Measurements from ENCODE around the gene NLGN1. TPM values are rescaled to one million over a fixed set of nuclear protein-coding genes. Genes with fewer than 3 reads are reported as not detected.

The NLGN1 gene
- total and polyA plus RNA-seq, 2 of the 13 experiments (the other 11 are each of a cell fraction or from before 2014, with no cell fraction given): not detected

GRCh38 chr3:173799060-173799816 lies 401.7 kb downstream of the NLGN1 start:
- FAIRE-seq (no peak), ATAC-seq (no peak), DNase-seq (ENCODE audit: low spot score) (no peak)
- BruUV-seq (replicated peaks): no TSS peak
- intact Hi-C loops (cut with micrococcal nuclease; ENCODE audit: unreplicated experiment) (no loop called here), in situ Hi-C loops (cut with HindIII; ENCODE audit: extremely low pct_ligation_motif_present, low pct_unique_long_range_greater_than_20kb) (no loop called here)
- Histone ChIP-seq H3K27ac (ENCODE audit: extremely low read length, insufficient read depth, low read length) (no peak overlapping the region), H3K9ac (ENCODE audit: insufficient read depth, low read depth, low read length) (no peak overlapping the region), H3K36me3 (replicated peaks in 1 of 2; ENCODE audit: control insufficient read depth in 1 of 2, insufficient read depth in 2 of 2, low read length in 2 of 2) (no peaks in the 10 kb centered on the region), H3K27me3 (ENCODE audit: control insufficient read depth in 1 of 2, insufficient read depth in 2 of 2, low read length in 2 of 2) (no peaks in the 10 kb centered on the region), H2AFZ (ENCODE audit: low read length) (no peak overlapping the region), H3K9me3 (ENCODE audit: low read length) (no peaks in the 10 kb centered on the region), H3K4me2 (ENCODE audit: low read depth, low read length) (no peak overlapping the region), H3K79me2 (ENCODE audit: insufficient read depth, low read length) (no peaks in the 10 kb centered on the region), H3K4me1 (ENCODE audit: insufficient read depth, low read length) (no peaks in the 10 kb centered on the region), H3K4me3 (replicated peaks in 1 of 3; ENCODE audit: insufficient read depth in 1 of 3, low read depth in 2 of 3, low read length in 3 of 3) (no peak overlapping the region), H4K20me1 (ENCODE audit: insufficient read depth, low read length) (no peaks in the 10 kb centered on the region)
- CTCF ChIA-PET (ENCODE audit: low intra/inter-chr PET ratio, low total read pairs): no interaction called here
- POLR2A ChIA-PET: no interaction called here
- WGBS (ENCODE audit: low lambda C conversion rate): under 1% methylated on average over 4 of the region's 4 CpGs
- TF ChIP-seq DBP (CRISPR knock-in tag; IDR thresholded peaks at IDR 0.05; ENCODE audit: not compliant biosample characterization) (no peak), PLSCR1 (CRISPR knock-in tag; IDR thresholded peaks at IDR 0.05; ENCODE audit: borderline replicate concordance) (no peak), ZNF878 (CRISPR knock-in tag; IDR thresholded peaks at IDR 0.05) (no peak), KDM5B (CRISPR knock-in tag; IDR thresholded peaks at IDR 0.05; ENCODE audit: borderline replicate concordance) (no peak), ZNF747 (CRISPR knock-in tag; IDR thresholded peaks at IDR 0.05; ENCODE audit: borderline replicate concordance) (no peak), SMARCE1 (IDR thresholded peaks at IDR 0.05; ENCODE audit: borderline replicate concordance) (no peak), ZNF350 (CRISPR knock-in tag; IDR thresholded peaks at IDR 0.05; ENCODE audit: borderline replicate concordance, low read depth) (no peak), ZNF574 (CRISPR knock-in tag; IDR thresholded peaks at IDR 0.05) (no peak), SIX4 (CRISPR knock-in tag; IDR thresholded peaks at IDR 0.05) (no peak), ZHX1 (CRISPR knock-in tag; IDR thresholded peaks at IDR 0.05; ENCODE audit: low read depth) (no peak), AHR (CRISPR knock-in tag; IDR thresholded peaks at IDR 0.05) (no peak), EZH2 (conservative IDR thresholded peaks at IDR 0.05; ENCODE audit: low read depth, low read length) (no peak), ZNF558 (CRISPR knock-in tag; IDR thresholded peaks at IDR 0.05; ENCODE audit: borderline replicate concordance) (no peak), ZNF607 (CRISPR knock-in tag; IDR thresholded peaks at IDR 0.05; ENCODE audit: borderline replicate concordance) (no peak), ZNF790 (CRISPR knock-in tag; IDR thresholded peaks at IDR 0.05; ENCODE audit: borderline replicate concordance) (no peak)
